Fibroblast of lung (primary cell): ENCODE measurements around the gene HS1BP3. TPM values are rescaled to one million over a fixed set of nuclear protein-coding genes. Genes with fewer than 3 reads are reported as not detected.

Source experiments
- DNase-seq, 2 donors: peaks; one replicate each; pipeline versions ENCODE4 v3.0.0 to v3.0.0-alpha.2; 2010; ENCODE audit warnings: low read depth in 2 of 2
- H2AFZ ChIP-seq: 2 replicates; pipeline ENCODE4 v1.5.1; 2012; ENCODE audit warnings: low read length, control low read depth, inconsistent platforms
- H3K27ac ChIP-seq: 2 replicates; pipeline ENCODE4 v1.5.1; 2011; ENCODE audit warnings: low read length, control low read depth; ENCODE audit not compliant: insufficient read depth
- H3K27me3 ChIP-seq: 2 replicates; pipeline ENCODE4 v1.5.1; 2011; ENCODE audit warnings: mild to moderate bottlenecking, low read length; ENCODE audit not compliant: control insufficient read depth, insufficient read depth
- H3K36me3 ChIP-seq: 2 replicates; pipeline ENCODE4 v1.5.1; 2011; ENCODE audit warnings: low read length; ENCODE audit not compliant: control insufficient read depth, insufficient read depth
- H3K4me1 ChIP-seq: 2 replicates; pipeline ENCODE4 v1.5.1; 2011; ENCODE audit warnings: low read length; ENCODE audit not compliant: control insufficient read depth, insufficient read depth; ENCODE audit errors: extremely low read depth
- H3K4me2 ChIP-seq: 2 replicates; pipeline ENCODE4 v1.5.1; 2011; ENCODE audit warnings: low read length, control low read depth; ENCODE audit not compliant: insufficient read depth; ENCODE audit errors: extremely low read depth
- H3K4me3 ChIP-seq, 4 experiments: fragments of 200-600 bp in 1 of 4; sonication (generic) in 1 of 4; replicated peaks in 1 of 4; 2 replicates each; pipeline ENCODE4 v1.5.1; 2011 to 2016; ENCODE audit warnings: low read length in 4 of 4, low read depth in 3 of 4, mild to moderate bottlenecking in 3 of 4, control low read depth in 2 of 4, inconsistent platforms in 1 of 4, mixed read lengths in 1 of 4; ENCODE audit not compliant: insufficient read depth in 1 of 4; ENCODE audit errors: control extremely low read depth in 1 of 4
- H3K79me2 ChIP-seq: 2 replicates; pipeline ENCODE4 v1.5.1; 2012; ENCODE audit warnings: mild to moderate bottlenecking, low read length, inconsistent platforms; ENCODE audit not compliant: control insufficient read depth, insufficient read depth
- H3K9ac ChIP-seq: 2 replicates; pipeline ENCODE4 v1.5.1; 2011; ENCODE audit warnings: mild to moderate bottlenecking, low read length, control low read depth; ENCODE audit not compliant: insufficient read depth
- H3K9me3 ChIP-seq: 2 replicates; pipeline ENCODE4 v1.5.1; 2012; ENCODE audit warnings: low read depth, low read length; ENCODE audit not compliant: control insufficient read depth, insufficient read depth
- H4K20me1 ChIP-seq: 2 replicates; pipeline ENCODE4 v1.5.1; 2011; ENCODE audit warnings: low read length; ENCODE audit not compliant: control insufficient read depth, insufficient read depth; ENCODE audit errors: extremely low read depth
- CTCF ChIP-seq, 2 donors: IDR thresholded peaks in 1 of 2; conservative IDR thresholded peaks in 1 of 2; 1 replicate in 1 of 2; 2 replicates in 1 of 2; pipeline ENCODE4 v1.5.1; 2011 to 2012; ENCODE audit warnings: low read length in 2 of 2, control low read depth in 1 of 2, inconsistent platforms in 1 of 2, low read depth in 1 of 2, mild to moderate bottlenecking in 1 of 2
- EZH2 ChIP-seq: IDR thresholded peaks from 2 replicates; pipeline ENCODE4 v1.5.1; 2012; ENCODE audit warnings: low read length, control low read depth, mild to moderate bottlenecking; ENCODE audit errors: missing control alignments
- polyA plus RNA-seq, 2 donors: library from polyadenylated mRNA; depleted of rRNA in 1 of 2; stranded (reverse) in 1 of 2; unstranded in 1 of 2; fragments of >200 nt; gene quantifications; 2 replicates each; pipeline ENCODE4 v1.2.1, GENCODE V29; 2011 to 2012; ENCODE audit warnings: missing spikeins in 1 of 2
- total RNA-seq: library from RNA; depleted of rRNA; stranded (reverse); fragments of >200 nt; gene quantifications from 2 replicates; pipeline ENCODE4 v1.2.1, GENCODE V29; 2014

HS1BP3 gene
- total and polyA plus RNA-seq, 2 donors (not counting 1 experiment from before 2014, with no cell fraction given): 17.8 to 38.1 TPM

- no peak for TF ChIP-seq EZH2
- no peak for TF ChIP-seq CTCF (conservative IDR thresholded peaks at IDR 0.05 in 1 of 2, IDR thresholded peaks at IDR 0.05 in 1 of 2; ENCODE audit: low read depth in 1 of 2, low read length in 2 of 2)
- no peak for DNase-seq
- Histone ChIP-seq H3K9me3 (no peaks in the 10 kb centered on the region), H3K79me2 (peaks cover 24% of the 10 kb centered on the region), H3K27ac (no peak overlapping the region), H3K4me1 (peaks cover 19% of the 10 kb centered on the region), H2AFZ (no peak overlapping the region), H3K27me3 (no peaks in the 10 kb centered on the region), H3K36me3 (peaks cover 19% of the 10 kb centered on the region), H3K4me2 (no peak overlapping the region), H3K9ac (no peak overlapping the region), H3K4me3 (no peak overlapping the region), H4K20me1 (no peaks in the 10 kb centered on the region)
Observed at GRCh38 chr2:20645761-20646160, 5.1 kb downstream of the HS1BP3 start.

GRCh38 chr2:20645301-20645701 is 5.6 kb downstream of the HS1BP3 start:
- H3K9ac ChIP-seq: no peak overlapping the region
- H3K9me3 ChIP-seq: no peaks in the 10 kb centered on the region
- no peaks in the 10 kb centered on the region for H3K27me3 ChIP-seq
- no peak overlapping the region for H3K27ac ChIP-seq
- peaks cover 21% of the 10 kb centered on the region for H3K79me2 ChIP-seq
- no peak overlapping the region for H3K4me3 ChIP-seq
- H2AFZ ChIP-seq: no peak overlapping the region
- no peak for DNase-seq
- no peaks in the 10 kb centered on the region for H4K20me1 ChIP-seq
- H3K4me1 ChIP-seq: peaks cover 19% of the 10 kb centered on the region
- no peak overlapping the region for H3K4me2 ChIP-seq
- peaks cover 24% of the 10 kb centered on the region for H3K36me3 ChIP-seq
- TF ChIP-seq CTCF (conservative IDR thresholded peaks at IDR 0.05 in 1 of 2, IDR thresholded peaks at IDR 0.05 in 1 of 2; ENCODE audit: low read depth in 1 of 2, low read length in 2 of 2) (no peak), EZH2 (no peak)

- H2AFZ ChIP-seq: no peak overlapping the region
- H4K20me1 ChIP-seq: no peaks in the 10 kb centered on the region
- H3K36me3 ChIP-seq: peaks cover 28% of the 10 kb centered on the region
- peaks cover 9% of the 10 kb centered on the region for H3K79me2 ChIP-seq
- H3K9ac ChIP-seq: no peak overlapping the region
- H3K9me3 ChIP-seq: no peaks in the 10 kb centered on the region
- H3K27me3 ChIP-seq: no peaks in the 10 kb centered on the region
- TF ChIP-seq CTCF (conservative IDR thresholded peaks at IDR 0.05 in 1 of 2, IDR thresholded peaks at IDR 0.05 in 1 of 2; ENCODE audit: low read depth in 1 of 2, low read length in 2 of 2): no peak
- TF ChIP-seq EZH2: no peak
- no peak overlapping the region for H3K4me2 ChIP-seq
- H3K4me1 ChIP-seq: peaks cover 14% of the 10 kb centered on the region
- no peak overlapping the region for H3K27ac ChIP-seq
- no peak overlapping the region for H3K4me3 ChIP-seq
- DNase-seq: no peak
Observed at GRCh38 chr2:20643826-20644225, 7.1 kb downstream of the HS1BP3 start.
